Stimulated activated CD4-positive, alpha-beta T cell treated with anti-CD3 and anti-CD28 coated beads, Interleukin-4, amount 100 ng/mL, for 4 hours (primary cell): Measurements from ENCODE around the gene ERICH4.
"Not testable (repeated sequence)": the region's sequence is repeated elsewhere in the genome, so short reads cannot be mapped to it uniquely, and the experiment has no call there.

Experiments used
- DNase-seq, 2 experiments: peaks; one replicate each; pipeline ENCODE4 v3.0.0-alpha.2; 2020

ERICH4 gene

GRCh38 chr19:41435936-41436673 is 6.9 kb upstream of the ERICH4 start:
- no peak for DNase-seq

GRCh38 chr19:41436674-41436951 is 6.3 kb upstream of the ERICH4 start:
- DNase-seq: no peak

GRCh38 chr19:41437944-41438574 is 4.9 kb upstream of the ERICH4 start:
- no peak for DNase-seq

- peak; percentile 90 to 95 for DNase-seq
Observed at GRCh38 chr19:41439441-41440222, 3.3 kb upstream of the ERICH4 start, which contains the start of gene DMAC2. Gene DMAC2 (minus strand): TSS chr19:41439912. CDS start chr19:41439899, 13 bp downstream.

- no peak for DNase-seq
Observed at GRCh38 chr19:41441321-41441945, 1.5 kb upstream of the ERICH4 start.

- DNase-seq: no peak
Observed at GRCh38 chr19:41443813-41444455, 978 bp downstream of the ERICH4 start.

GRCh38 chr19:41445575-41445974 is 2.6 kb downstream of the ERICH4 start:
- no peak for DNase-seq

GRCh38 chr19:41447732-41448332 is 4.9 kb downstream of the ERICH4 start:
- no peak for DNase-seq

- DNase-seq: peak; percentile 56 to 66
Observed at GRCh38 chr19:41449079-41449864, 6.3 kb downstream of the ERICH4 start.

GRCh38 chr19:41449865-41450178 is 6.9 kb downstream of the ERICH4 start:
- no peak for DNase-seq

- DNase-seq: no peak
Observed at GRCh38 chr19:41452584-41453275, 9.8 kb downstream of the ERICH4 start.

GRCh38 chr19:41455936-41456335 is 13.0 kb downstream of the ERICH4 start:
- DNase-seq: no peak

GRCh38 chr19:41456342-41456918 is 13.5 kb downstream of the ERICH4 start:
- DNase-seq: no peak

GRCh38 chr19:41457241-41457640 is 14.3 kb downstream of the ERICH4 start:
- no peak for DNase-seq

GRCh38 chr19:41462497-41462896 is 19.5 kb downstream of the ERICH4 start:
- DNase-seq: no peak

GRCh38 chr19:41463257-41464256 is 20.6 kb downstream of the ERICH4 start:
- not testable (repeated sequence) for DNase-seq

GRCh38 chr19:41476583-41476982 is 33.6 kb downstream of the ERICH4 start:
- DNase-seq: no peak

GRCh38 chr19:41478171-41478570 is 35.2 kb downstream of the ERICH4 start:
- no peak for DNase-seq
